Epithelial cell of proximal tubule (primary cell): ENCODE measurements around the gene NUDT3. TPM values are rescaled to one million over a fixed set of nuclear protein-coding genes. Genes with fewer than 3 reads are reported as not detected.
"Not testable (repeated sequence)": the region's sequence is repeated elsewhere in the genome, so short reads cannot be mapped to it uniquely, and the experiment has no call there.

Experiments
- DNase-seq: peaks from one replicate; pipeline ENCODE4 v3.0.0-alpha.2; 2011; ENCODE audit warnings: low read depth
- H3K4me3 ChIP-seq: 2 replicates; pipeline ENCODE4 v1.5.1; 2011; ENCODE audit warnings: low read depth, mild to moderate bottlenecking, low read length
- total RNA-seq: library from RNA; depleted of rRNA; stranded (reverse); fragments of >200 nt; gene quantifications from 2 replicates; pipeline ENCODE4 v1.2.3, GENCODE V29; 2015
- TF ChIP-seq, protein P1 (sequence below): conservative IDR thresholded peaks from 2 replicates; pipeline ENCODE4 v1.5.1; 2012; ENCODE audit warnings: low read depth, mild to moderate bottlenecking, low read length

The NUDT3 gene
- total RNA-seq, 1 donor from 2014 or later, result 16.7 TPM

DNA sequence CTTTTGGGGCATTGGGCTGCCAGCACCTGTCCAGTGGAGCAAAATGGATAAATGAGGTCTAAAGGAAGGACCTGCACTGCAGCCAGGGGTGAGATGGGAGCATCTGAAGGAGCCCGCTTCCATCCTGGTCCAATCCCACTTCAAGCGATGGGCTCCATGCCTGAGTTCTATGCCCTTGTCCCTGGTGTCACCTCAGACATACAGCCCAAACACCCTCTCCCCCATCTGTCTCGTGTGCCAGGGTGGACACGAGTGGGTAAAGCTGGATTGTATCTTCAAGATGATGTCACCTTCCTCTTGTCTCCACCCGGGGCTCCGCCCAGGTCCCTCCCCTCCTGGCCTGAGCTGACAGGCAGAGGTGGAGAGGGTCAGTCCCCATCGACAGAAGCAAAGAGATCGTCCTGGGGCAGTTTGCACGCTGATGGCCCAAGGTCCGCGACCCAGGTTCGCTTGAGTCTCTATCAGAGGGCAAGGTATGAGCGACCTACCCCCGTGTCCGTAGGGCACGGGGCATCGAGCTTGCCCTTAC is 144.2 kb downstream of the NUDT3 start:
- H3K4me3 ChIP-seq, result peak overlapping the region; percentile 91
- no peak for DNase-seq
- TF ChIP-seq, protein P1, sequence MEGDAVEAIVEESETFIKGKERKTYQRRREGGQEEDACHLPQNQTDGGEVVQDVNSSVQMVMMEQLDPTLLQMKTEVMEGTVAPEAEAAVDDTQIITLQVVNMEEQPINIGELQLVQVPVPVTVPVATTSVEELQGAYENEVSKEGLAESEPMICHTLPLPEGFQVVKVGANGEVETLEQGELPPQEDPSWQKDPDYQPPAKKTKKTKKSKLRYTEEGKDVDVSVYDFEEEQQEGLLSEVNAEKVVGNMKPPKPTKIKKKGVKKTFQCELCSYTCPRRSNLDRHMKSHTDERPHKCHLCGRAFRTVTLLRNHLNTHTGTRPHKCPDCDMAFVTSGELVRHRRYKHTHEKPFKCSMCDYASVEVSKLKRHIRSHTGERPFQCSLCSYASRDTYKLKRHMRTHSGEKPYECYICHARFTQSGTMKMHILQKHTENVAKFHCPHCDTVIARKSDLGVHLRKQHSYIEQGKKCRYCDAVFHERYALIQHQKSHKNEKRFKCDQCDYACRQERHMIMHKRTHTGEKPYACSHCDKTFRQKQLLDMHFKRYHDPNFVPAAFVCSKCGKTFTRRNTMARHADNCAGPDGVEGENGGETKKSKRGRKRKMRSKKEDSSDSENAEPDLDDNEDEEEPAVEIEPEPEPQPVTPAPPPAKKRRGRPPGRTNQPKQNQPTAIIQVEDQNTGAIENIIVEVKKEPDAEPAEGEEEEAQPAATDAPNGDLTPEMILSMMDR, result no peak

DNA sequence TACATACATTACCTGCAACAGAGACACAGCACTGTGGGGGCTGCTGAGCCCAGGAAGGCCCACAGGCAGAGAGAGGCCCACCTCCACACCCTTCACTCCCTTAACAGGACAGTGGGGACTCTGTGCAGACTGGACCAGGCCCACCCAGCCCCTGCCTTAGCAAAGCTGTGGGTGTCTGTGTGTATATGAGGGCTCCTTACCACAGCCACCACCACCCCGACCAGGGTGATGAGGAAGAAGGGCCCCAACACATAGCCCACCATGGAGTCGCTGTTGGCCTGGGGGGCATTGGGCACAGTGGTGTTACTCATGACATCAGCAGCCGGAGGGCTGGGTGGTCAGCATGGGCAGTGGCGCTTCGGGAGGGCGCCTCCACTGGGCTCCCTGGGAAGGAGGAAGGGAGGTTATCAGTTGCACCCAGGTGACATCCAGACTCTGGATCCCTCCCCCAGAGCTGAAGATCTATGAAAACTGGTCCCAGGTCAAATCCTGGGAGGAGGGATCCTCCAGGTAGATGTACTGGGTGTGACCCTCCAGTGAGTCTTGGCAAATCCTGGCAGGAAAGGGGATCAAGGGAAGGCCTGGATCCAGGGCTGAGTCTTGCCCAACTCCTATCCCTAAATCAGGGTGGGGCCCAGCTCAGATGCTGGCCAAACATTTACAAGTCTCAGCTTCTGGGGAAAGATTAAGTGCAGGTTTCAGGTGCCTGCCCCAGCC is 144.8 kb downstream of the NUDT3 start:
- DNase-seq, result no peak
- TF ChIP-seq, protein P1, result no peak
- peak overlapping the region; percentile 91 for H3K4me3 ChIP-seq

DNA sequence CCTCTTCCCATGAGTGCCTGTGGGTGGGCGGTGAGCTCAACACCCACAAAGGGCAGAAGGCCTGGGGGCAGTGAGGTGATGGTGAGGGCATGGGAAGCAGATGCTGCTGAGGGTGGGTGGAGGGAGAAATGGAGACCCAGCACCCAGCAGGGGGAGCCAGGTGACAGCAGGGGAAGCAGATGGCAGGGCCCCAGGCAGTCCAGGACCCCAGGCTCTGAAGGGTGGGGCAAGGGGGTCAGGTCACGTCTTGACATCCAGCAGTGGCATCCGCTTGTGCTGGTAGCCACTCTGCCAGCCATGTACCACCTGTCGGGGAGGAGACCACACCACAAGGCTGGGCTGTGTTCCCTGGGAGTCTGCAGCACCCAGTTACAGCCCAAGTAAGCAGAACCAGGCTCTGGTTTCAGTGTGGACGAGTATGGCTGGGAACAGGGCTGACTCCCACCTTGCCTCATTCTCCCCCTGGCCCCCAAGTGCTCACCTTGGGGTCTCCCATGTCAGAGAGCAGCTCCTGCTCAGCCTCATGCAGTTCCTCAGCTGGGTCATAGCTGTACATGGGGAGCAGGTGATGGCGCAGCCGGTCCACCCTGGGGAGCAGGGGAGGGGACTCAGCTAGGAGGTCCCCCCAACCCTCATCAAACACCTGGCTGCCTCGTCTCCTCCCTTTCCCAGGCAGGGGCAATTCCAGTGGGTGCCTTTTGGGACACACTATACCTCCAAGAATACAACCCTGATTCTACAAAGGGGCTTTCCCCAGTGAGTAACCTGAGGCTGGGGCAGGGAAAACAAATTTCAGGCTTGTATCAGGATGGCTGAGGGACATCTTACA is 145.7 kb downstream of the NUDT3 start:
- no peak overlapping the region for H3K4me3 ChIP-seq
- TF ChIP-seq, protein P1, result peak; percentile 66
- DNase-seq, result no peak

DNA sequence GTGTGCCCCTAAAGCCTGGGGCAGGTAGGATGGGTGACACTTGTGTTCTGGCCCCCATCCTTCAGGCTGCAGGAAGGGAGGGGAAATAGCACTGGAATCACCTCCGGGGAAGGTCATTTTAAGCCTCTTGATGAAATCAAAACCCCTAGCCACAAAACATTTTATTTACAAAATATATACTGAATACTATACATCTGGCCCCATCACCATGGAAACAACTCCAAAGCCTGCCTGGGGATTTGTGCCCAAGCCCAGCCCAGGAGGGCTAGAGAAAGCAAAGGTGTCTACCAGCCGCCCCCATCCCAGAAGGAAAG is 146.3 kb downstream of the NUDT3 start:
- DNase-seq, result no peak
- TF ChIP-seq, protein P1, result no peak
- H3K4me3 ChIP-seq, result no peak overlapping the region

DNA sequence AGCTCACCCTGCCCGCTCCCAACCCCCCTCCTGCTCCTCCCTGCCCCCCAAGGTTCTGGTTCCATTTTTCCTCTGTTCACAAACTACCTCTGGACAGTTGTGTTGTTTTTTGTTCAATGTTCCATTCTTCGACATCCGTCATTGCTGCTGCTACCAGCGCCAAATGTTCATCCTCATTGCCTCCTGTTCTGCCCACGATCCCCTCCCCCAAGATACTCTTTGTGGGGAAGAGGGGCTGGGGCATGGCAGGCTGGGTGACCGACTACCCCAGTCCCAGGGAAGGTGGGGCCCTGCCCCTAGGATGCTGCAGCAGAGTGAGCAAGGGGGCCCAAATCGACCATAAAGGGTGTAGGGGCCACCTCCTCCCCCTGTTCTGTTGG is 146.7 kb downstream of the NUDT3 start:
- not testable (repeated sequence) for H3K4me3 ChIP-seq, DNase-seq

DNA sequence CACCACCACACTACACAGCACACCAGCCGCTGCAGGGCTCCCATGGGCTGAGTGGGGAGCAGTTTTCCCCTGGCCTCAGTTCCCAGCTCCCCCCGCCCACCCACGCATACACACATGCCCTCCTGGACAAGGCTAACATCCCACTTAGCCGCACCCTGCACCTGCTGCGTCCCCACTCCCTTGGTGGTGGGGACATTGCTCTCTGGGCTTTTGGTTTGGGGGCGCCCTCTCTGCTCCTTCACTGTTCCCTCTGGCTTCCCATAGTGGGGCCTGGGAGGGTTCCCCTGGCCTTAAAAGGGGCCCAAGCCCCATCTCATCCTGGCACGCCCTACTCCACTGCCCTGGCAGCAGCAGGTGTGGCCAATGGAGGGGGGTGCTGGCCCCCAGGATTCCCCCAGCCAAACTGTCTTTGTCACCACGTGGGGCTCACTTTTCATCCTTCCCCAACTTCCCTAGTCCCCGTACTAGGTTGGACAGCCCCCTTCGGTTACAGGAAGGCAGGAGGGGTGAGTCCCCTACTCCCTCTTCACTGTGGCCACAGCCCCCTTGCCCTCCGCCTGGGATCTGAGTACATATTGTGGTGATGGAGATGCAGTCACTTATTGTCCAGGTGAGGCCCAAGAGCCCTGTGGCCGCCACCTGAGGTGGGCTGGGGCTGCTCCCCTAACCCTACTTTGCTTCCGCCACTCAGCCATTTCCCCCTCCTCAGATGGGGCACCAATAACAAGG is 147.3 kb downstream of the NUDT3 start:
- not testable (repeated sequence) for H3K4me3 ChIP-seq, DNase-seq

DNA sequence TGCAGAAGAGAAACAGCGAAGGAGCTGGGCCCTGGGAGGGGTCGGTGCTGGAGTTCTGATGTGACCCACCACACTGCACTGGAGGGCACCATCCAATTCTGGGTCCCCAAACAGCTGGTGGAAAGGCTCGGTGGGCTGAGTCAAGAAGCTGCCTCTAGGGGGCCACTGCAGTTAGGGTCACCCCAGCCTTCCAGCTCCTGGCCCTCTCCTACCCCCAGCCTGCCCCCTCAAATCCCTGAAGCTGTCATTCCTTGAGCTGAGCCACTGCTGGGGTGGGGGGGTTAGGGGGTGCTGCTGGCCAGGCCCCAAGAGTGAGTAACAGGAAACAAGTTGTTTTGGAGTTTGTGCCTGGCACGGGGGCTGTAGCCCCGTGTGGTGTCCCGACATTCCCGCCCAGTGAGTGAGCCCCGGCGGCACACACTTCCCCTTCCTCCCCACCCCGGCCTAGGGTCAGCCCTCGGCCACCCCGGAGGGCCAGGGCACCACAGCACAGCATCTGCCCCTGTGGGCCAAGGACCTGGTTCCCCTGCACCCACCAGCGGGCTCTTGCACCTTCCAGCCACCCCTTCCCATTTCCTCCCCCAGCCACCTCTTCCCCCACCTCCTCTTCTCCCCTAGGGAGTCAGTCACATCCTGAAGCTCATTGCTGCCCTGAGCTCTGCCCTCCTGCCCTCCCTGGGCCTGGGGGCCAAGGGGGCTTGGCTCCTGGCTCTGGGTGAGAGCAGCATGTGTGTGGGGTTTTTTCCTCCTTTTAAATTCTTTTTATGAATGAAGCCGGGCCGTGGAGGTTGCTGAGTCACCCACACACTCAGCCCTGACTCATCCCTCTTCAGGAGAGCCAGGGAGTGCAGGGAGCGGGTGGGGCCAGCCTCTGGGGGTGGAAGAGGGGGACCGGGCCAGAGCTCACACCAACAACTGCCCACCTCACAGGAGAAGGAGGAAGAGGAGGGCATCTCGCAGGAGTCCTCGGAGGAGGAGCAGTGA is 148.3 kb downstream of the NUDT3 start:
- peak; percentile 64 for DNase-seq
- TF ChIP-seq, protein P1, result peak; percentile 43

More for the DNA sequence above, 148.3 kb downstream of the NUDT3 start:
- peak overlapping the region; percentile 1 for H3K4me3 ChIP-seq
